HEK293T (cell line): ENCODE measurements around the gene SLC2A4RG.

Experiments used
- BHLHE40 ChIP-seq: fragments of 450-650 bp; IDR thresholded peaks from 2 replicates; pipeline ENCODE4 v1.6.1; 2016; ENCODE audit warnings: mild to moderate bottlenecking, moderate library complexity, borderline replicate concordance
- CTBP1 ChIP-seq: fragments of 450-650 bp; IDR thresholded peaks from 2 replicates; pipeline ENCODE4 v1.6.1; 2016; ENCODE audit warnings: borderline replicate concordance
- ELF4 ChIP-seq: fragments of 450-650 bp; IDR thresholded peaks from 2 replicates; pipeline ENCODE4 v1.6.1; 2017; ENCODE audit warnings: antibody characterized with exemption
- FOXA1 ChIP-seq: fragments of 450-650 bp; IDR thresholded peaks from 2 replicates; pipeline ENCODE4 v1.6.1; 2016; ENCODE audit warnings: mild to moderate bottlenecking
- FOXM1 ChIP-seq: fragments of 450-650 bp; IDR thresholded peaks from 2 replicates; pipeline ENCODE4 v1.6.1; 2017; ENCODE audit warnings: mild to moderate bottlenecking, borderline replicate concordance
- HDGF ChIP-seq: fragments of 450-650 bp; IDR thresholded peaks from 2 replicates; pipeline ENCODE4 v1.6.1; 2017; ENCODE audit warnings: antibody characterized with exemption, borderline replicate concordance
- L3MBTL2 ChIP-seq: fragments of 450-650 bp; conservative IDR thresholded peaks from 2 replicates; pipeline ENCODE4 v1.6.1; 2016; ENCODE audit warnings: mild to moderate bottlenecking
- LEF1 ChIP-seq: fragments of 450-650 bp; IDR thresholded peaks from 2 replicates; pipeline ENCODE4 v1.6.1; 2017; ENCODE audit warnings: mild to moderate bottlenecking, borderline replicate concordance
- SP1 ChIP-seq: fragments of 450-650 bp; IDR thresholded peaks from 2 replicates; pipeline ENCODE4 v1.6.1; 2017
- SUZ12 ChIP-seq: fragments of 450-650 bp; IDR thresholded peaks from 2 replicates; pipeline ENCODE4 v1.6.1; 2016; ENCODE audit warnings: mild to moderate bottlenecking
- ZNF384 ChIP-seq: fragments of 450-650 bp; IDR thresholded peaks from 2 replicates; pipeline ENCODE4 v1.6.1; 2016

GRCh38 chr20:63712191-63712590 lies 27.4 kb upstream of the SLC2A4RG start:
- TF ChIP-seq ELF4 (no peak), SP1 (no peak), CTBP1 (no peak), ZNF384 (no peak), BHLHE40 (no peak), FOXM1 (no peak), FOXA1 (no peak), SUZ12 (no peak), L3MBTL2 (no peak), LEF1 (no peak), HDGF (no peak)
